Astrocyte (in vitro differentiated cells and primary cell): ENCODE data around the gene L3MBTL4.

Experiments used
- EZH2 ChIP-seq: IDR thresholded peaks from 2 replicates; pipeline ENCODE4 v1.6.1; 2012; ENCODE audit warnings: mild to moderate bottlenecking, low read length, inconsistent platforms; ENCODE audit not compliant: insufficient read depth
- TF ChIP-seq, protein P1 (sequence below): IDR thresholded peaks from 2 replicates; pipeline ENCODE4 v1.5.1; 2011; ENCODE audit warnings: low read depth, mild to moderate bottlenecking, inconsistent platforms, low read length, moderate library complexity; ENCODE audit not compliant: insufficient read depth

DNA sequence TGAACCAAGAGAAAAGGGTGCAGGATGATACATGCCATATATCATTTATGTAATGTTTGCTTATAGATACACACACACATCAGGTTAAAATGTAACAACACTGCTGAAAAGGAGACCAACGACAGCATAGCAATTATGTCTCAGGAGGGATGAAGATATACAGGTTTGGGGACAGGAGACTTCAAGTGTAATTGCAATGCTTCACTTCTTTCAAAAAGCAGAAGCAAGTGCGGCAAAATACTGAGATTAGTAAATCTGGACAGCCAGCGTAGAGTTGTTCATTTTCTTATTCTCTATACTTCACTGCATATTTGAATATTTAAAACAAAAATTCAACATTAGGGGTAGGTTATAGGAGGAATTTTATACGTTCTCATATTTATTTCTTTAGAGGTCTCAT, 87.2 kb downstream of the L3MBTL4 start:
- TF ChIP-seq, protein P1, sequence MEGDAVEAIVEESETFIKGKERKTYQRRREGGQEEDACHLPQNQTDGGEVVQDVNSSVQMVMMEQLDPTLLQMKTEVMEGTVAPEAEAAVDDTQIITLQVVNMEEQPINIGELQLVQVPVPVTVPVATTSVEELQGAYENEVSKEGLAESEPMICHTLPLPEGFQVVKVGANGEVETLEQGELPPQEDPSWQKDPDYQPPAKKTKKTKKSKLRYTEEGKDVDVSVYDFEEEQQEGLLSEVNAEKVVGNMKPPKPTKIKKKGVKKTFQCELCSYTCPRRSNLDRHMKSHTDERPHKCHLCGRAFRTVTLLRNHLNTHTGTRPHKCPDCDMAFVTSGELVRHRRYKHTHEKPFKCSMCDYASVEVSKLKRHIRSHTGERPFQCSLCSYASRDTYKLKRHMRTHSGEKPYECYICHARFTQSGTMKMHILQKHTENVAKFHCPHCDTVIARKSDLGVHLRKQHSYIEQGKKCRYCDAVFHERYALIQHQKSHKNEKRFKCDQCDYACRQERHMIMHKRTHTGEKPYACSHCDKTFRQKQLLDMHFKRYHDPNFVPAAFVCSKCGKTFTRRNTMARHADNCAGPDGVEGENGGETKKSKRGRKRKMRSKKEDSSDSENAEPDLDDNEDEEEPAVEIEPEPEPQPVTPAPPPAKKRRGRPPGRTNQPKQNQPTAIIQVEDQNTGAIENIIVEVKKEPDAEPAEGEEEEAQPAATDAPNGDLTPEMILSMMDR: no peak
- no peak for TF ChIP-seq EZH2
